Calu3 (cell line): Measurements from ENCODE around the gene SESTD1. TPM values are rescaled to one million over a fixed set of nuclear protein-coding genes. Genes with fewer than 3 reads are reported as not detected.
A peak's percentile ranks its signal among the peaks of the same experiment; 100 is the strongest.

Experiments used
- BruUV-seq: library from RNA; stranded (reverse); fragments of 400-500 nt; replicated peaks from 2 replicates; lab custom pipeline; 2021; lab: Mats Ljungman, UMichigan
- CTCF ChIA-PET: fragments of 300-600 bp; sonication (Branson Sonifier 250); formaldehyde crosslinking; loops from one replicate; lab custom pipeline; 2022; ENCODE audit warnings: antibody characterized with exemption; lab: Charles Lee
- DNase-seq: peaks from one replicate; pipeline ENCODE4 v3.0.0; 2022
- H3K27ac Mint-ChIP-seq: one replicate; pipeline ENCODE4 v1.8.0; 2022; ENCODE audit warnings: mixed read lengths; ENCODE audit not compliant: unreplicated experiment
- H3K27me3 Mint-ChIP-seq: one replicate; pipeline ENCODE4 v1.8.0; 2022; ENCODE audit warnings: mixed read lengths; ENCODE audit not compliant: unreplicated experiment
- H3K36me3 Mint-ChIP-seq: one replicate; pipeline ENCODE4 v1.8.0; 2022; ENCODE audit warnings: mild to moderate bottlenecking, moderate library complexity, mixed read lengths; ENCODE audit not compliant: insufficient read depth, unreplicated experiment
- H3K4me1 Mint-ChIP-seq: one replicate; pipeline ENCODE4 v1.8.0; 2022; ENCODE audit warnings: mild to moderate bottlenecking, low read depth, mixed read lengths; ENCODE audit not compliant: unreplicated experiment
- H3K4me3 Mint-ChIP-seq: one replicate; pipeline ENCODE4 v1.8.0; 2022; ENCODE audit warnings: mild to moderate bottlenecking, low read depth, moderate library complexity, mixed read lengths; ENCODE audit not compliant: unreplicated experiment
- H3K9me3 Mint-ChIP-seq: one replicate; pipeline ENCODE4 v1.8.0; 2022; ENCODE audit warnings: low read depth, mixed read lengths; ENCODE audit not compliant: unreplicated experiment
- CTCF ChIP-seq: fragments of 200-600 bp; IDR thresholded peaks from one replicate; pipeline ENCODE4 v1.8.0; 2022; ENCODE audit warnings: antibody characterized with exemption; ENCODE audit not compliant: unreplicated experiment
- intact Hi-C: fragments of 100-400 bp; cut with micrococcal nuclease; formaldehyde crosslinking; loops from one replicate; pipeline ENCODE4 v1.10.0; 2022; ENCODE audit not compliant: unreplicated experiment
- total RNA-seq: library from RNA; stranded (reverse); gene quantifications from 2 replicates; pipeline ENCODE4 v1.2.3, GENCODE V29; 2022

Gene SESTD1
- total RNA-seq, 1 experiment from 2014 or later: 145 TPM

GRCh38 chr2:179240481-179241451, 23.9 kb downstream of the SESTD1 start:
- Mint-ChIP-seq H3K4me3 (peak overlapping the region; percentile 11), H3K4me1 (peaks cover 78% of the 10 kb centered on the region), H3K36me3 (peaks cover 16% of the 10 kb centered on the region), H3K27me3 (no peaks in the 10 kb centered on the region), H3K27ac (peak overlapping the region; percentile 53), H3K9me3 (peaks cover 4% of the 10 kb centered on the region)
- CTCF ChIA-PET: no interaction called here
- BruUV-seq: no TSS peak
- intact Hi-C loops: no loop called here
- peak; percentile 30 for DNase-seq
- peak; percentile 23 for TF ChIP-seq CTCF

GRCh38 chr2:179239838-179240237, 24.8 kb downstream of the SESTD1 start:
- TF ChIP-seq CTCF: no peak
- Mint-ChIP-seq H3K27me3 (no peaks in the 10 kb centered on the region), H3K4me1 (peaks cover 83% of the 10 kb centered on the region), H3K9me3 (peaks cover 4% of the 10 kb centered on the region), H3K27ac (peak overlapping the region; percentile 53), H3K36me3 (peaks cover 16% of the 10 kb centered on the region), H3K4me3 (no peak overlapping the region)
- CTCF ChIA-PET: interaction anchor here (0.9 to 1.0 kb wide), 2 partner anchors 24 to 32 kb away, joined by 3 to 4 read pairs; no protein-coding TSS in a partner anchor
- no TSS peak for BruUV-seq
- DNase-seq: no peak
- intact Hi-C loops: loop anchor here (5.0 kb wide), 1 partner anchor 102 kb away; no protein-coding TSS in a partner anchor

GRCh38 chr2:179239195-179239594, 25.4 kb downstream of the SESTD1 start:
- peak overlapping the region; percentile 53 for H3K27ac Mint-ChIP-seq
- H3K4me3 Mint-ChIP-seq: no peak overlapping the region
- peaks cover 76% of the 10 kb centered on the region for H3K4me1 Mint-ChIP-seq
- DNase-seq: no peak
- BruUV-seq: no TSS peak
- intact Hi-C loops: loop anchor here (5.0 kb wide), 1 partner anchor 103 kb away; no protein-coding TSS in a partner anchor
- H3K36me3 Mint-ChIP-seq: peaks cover 12% of the 10 kb centered on the region
- CTCF ChIA-PET: interaction anchor here (0.7 to 1.0 kb wide), 4 partner anchors 21 to 33 kb away, joined by 3 to 4 read pairs (median 3); no protein-coding TSS in a partner anchor
- no peak for TF ChIP-seq CTCF
- H3K9me3 Mint-ChIP-seq: peaks cover 4% of the 10 kb centered on the region
- no peaks in the 10 kb centered on the region for H3K27me3 Mint-ChIP-seq

- intact Hi-C loops: loop anchor here (5.0 kb wide), 1 partner anchor 104 kb away; no protein-coding TSS in a partner anchor
- H3K27me3 Mint-ChIP-seq: no peaks in the 10 kb centered on the region
- CTCF ChIA-PET: no interaction called here
- DNase-seq: no peak
- H3K4me3 Mint-ChIP-seq: no peak overlapping the region
- BruUV-seq: no TSS peak
- H3K9me3 Mint-ChIP-seq: peaks cover 4% of the 10 kb centered on the region
- peaks cover 71% of the 10 kb centered on the region for H3K4me1 Mint-ChIP-seq
- peaks cover 11% of the 10 kb centered on the region for H3K36me3 Mint-ChIP-seq
- no peak for TF ChIP-seq CTCF
- peak overlapping the region; percentile 21 for H3K27ac Mint-ChIP-seq
Observed at GRCh38 chr2:179238027-179238426, 26.6 kb downstream of the SESTD1 start.
